Gastroesophageal sphincter (tissue), 4 donors: ENCODE results near the gene MICAL3. TPM values are rescaled to one million over a fixed set of nuclear protein-coding genes. Genes with fewer than 3 reads are reported as not detected.

Source experiments
- ATAC-seq: fragments of 150-250 bp; one replicate; pipeline ENCODE4 v1.9.1; 2016; ENCODE audit warnings: mild to moderate bottlenecking, moderate library complexity
- H3K27ac ChIP-seq, 4 donors: fragments of 200-600 bp; sonication (generic) in 3 of 4; 1 replicate in 3 of 4; 2 replicates in 1 of 4; pipeline ENCODE4 v1.5.1; 2016 to 2019
- H3K27me3 ChIP-seq: fragments of 200-600 bp; sonication (generic); one replicate; pipeline ENCODE4 v1.5.1; 2019
- H3K36me3 ChIP-seq, 2 donors: fragments of 200-600 bp; sonication (generic); one replicate each; pipeline ENCODE4 v1.5.1; 2019; ENCODE audit warnings: control low read depth in 1 of 2
- H3K4me1 ChIP-seq, 3 donors: fragments of 200-600 bp; sonication (generic); 1 replicate in 2 of 3; 2 replicates in 1 of 3; pipeline ENCODE4 v1.5.1; 2016 to 2019; ENCODE audit warnings: control low read depth in 2 of 3
- H3K4me3 ChIP-seq, 2 donors: fragments of 200-600 bp; sonication (generic); one replicate each; pipeline ENCODE4 v1.5.1; 2019; ENCODE audit warnings: mild to moderate bottlenecking in 1 of 2, moderate library complexity in 1 of 2
- H3K9me3 ChIP-seq, 3 donors: fragments of 200-600 bp; sonication (generic); one replicate each; pipeline ENCODE4 v1.5.1; 2017 to 2019; ENCODE audit warnings: control low read depth in 2 of 3
- EP300 ChIP-seq: sonication (generic); formaldehyde crosslinking; IDR thresholded peaks from one replicate; pipeline ENCODE4 v1.6.1; 2017; ENCODE audit warnings: antibody characterized with exemption, mild to moderate bottlenecking
- POLR2A ChIP-seq, 2 donors: fragments of 450-650 bp; IDR thresholded peaks; one replicate each; pipeline ENCODE4 v1.6.1; 2017; ENCODE audit warnings: antibody characterized with exemption in 2 of 2, mild to moderate bottlenecking in 2 of 2, moderate library complexity in 1 of 2
- POLR2AphosphoS5 ChIP-seq: sonication (generic); formaldehyde crosslinking; IDR thresholded peaks from one replicate; pipeline ENCODE4 v1.6.1; 2017; ENCODE audit warnings: antibody characterized with exemption
- WGBS, 2 donors: methylation state at CpG; one replicate each; pipeline ENCODE4 v1.1.5; 2018; ENCODE audit warnings: low coverage in 1 of 2; 5-methylcytosine and 5-hydroxymethylcytosine counted together
- total RNA-seq, 4 donors: library from RNA; depleted of rRNA; stranded (reverse); fragments of >200 nt; gene quantifications; one replicate each; pipeline ENCODE4 v1.1.0, GENCODE V29; 2016
- TF ChIP-seq, protein P1 (sequence below), 4 experiments: fragments of 200-600 bp in 2 of 4; fragments of 450-650 bp in 2 of 4; sonication (generic) in 1 of 4; IDR thresholded peaks; one replicate each; pipeline ENCODE4 v1.5.1; 2017 to 2019; ENCODE audit warnings: antibody characterized with exemption in 4 of 4, mild to moderate bottlenecking in 2 of 4, moderate library complexity in 2 of 4

Gene MICAL3
- total RNA-seq, 4 donors from 2014 or later: 37.3 to 120 (median 51.5) TPM

DNA sequence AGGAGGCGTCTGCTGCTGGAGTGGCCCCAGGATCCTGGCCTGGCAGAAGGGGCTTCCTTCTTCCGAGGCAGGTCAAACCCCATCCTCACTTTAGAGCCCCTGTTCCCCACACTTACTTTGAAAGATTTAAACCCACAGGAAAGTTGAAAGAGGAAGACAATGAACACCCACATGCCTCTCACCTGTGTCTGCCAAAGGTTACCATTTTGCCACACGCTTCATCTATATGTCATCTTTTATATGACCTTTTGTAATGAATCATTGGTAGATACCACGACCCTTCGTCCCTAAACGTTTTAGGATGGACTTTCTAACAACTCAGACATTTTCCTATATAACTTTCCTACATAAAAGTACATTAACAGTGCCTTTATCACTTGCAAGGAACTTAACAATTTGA lies 210.3 kb downstream of the MICAL3 start:
- Histone ChIP-seq H3K27ac (no peak overlapping the region), H3K27me3 (no peaks in the 10 kb centered on the region), H3K4me3 (no peak overlapping the region), H3K9me3 (no peaks in the 10 kb centered on the region), H3K4me1 (no peaks in the 10 kb centered on the region), H3K36me3 (peaks cover 0 to 100% of the 10 kb centered on the region in 2 donors)
- WGBS, 2 donors: 73 to 76% methylated on average over 6 of the region's 6 CpGs
- ATAC-seq: no peak
- TF ChIP-seq, protein P1, sequence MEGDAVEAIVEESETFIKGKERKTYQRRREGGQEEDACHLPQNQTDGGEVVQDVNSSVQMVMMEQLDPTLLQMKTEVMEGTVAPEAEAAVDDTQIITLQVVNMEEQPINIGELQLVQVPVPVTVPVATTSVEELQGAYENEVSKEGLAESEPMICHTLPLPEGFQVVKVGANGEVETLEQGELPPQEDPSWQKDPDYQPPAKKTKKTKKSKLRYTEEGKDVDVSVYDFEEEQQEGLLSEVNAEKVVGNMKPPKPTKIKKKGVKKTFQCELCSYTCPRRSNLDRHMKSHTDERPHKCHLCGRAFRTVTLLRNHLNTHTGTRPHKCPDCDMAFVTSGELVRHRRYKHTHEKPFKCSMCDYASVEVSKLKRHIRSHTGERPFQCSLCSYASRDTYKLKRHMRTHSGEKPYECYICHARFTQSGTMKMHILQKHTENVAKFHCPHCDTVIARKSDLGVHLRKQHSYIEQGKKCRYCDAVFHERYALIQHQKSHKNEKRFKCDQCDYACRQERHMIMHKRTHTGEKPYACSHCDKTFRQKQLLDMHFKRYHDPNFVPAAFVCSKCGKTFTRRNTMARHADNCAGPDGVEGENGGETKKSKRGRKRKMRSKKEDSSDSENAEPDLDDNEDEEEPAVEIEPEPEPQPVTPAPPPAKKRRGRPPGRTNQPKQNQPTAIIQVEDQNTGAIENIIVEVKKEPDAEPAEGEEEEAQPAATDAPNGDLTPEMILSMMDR (IDR thresholded peaks at IDR 0.05): no peak
- TF ChIP-seq POLR2AphosphoS5 (no peak), POLR2A (IDR thresholded peaks at IDR 0.05) (no peak), EP300 (no peak)

DNA sequence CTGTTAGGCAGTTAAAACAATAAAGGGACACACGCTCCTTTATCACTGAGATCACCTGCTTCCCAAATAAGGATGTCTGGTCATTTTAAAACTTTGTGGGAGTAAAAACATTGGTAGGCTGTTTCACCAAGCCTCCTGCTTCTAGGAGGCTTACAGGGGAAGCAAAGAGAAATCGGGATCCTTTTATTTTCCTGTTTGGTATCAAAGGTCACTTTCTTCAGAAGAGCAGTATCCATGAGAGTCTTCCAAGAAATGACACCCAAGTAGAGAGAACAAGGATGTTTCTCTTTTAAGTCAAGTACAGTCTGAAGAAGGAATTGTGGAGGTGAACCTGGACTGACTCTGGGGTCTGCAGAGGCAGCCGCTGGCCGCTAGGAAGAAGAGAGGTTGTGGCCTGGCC lies 213.2 kb downstream of the MICAL3 start:
- WGBS, 2 donors: 73 to 100% methylated on average over 1 to 4 of the region's 4 CpGs
- peaks cover 0 to 100% of the 10 kb centered on the region in 2 donors for H3K36me3 ChIP-seq

DNA sequence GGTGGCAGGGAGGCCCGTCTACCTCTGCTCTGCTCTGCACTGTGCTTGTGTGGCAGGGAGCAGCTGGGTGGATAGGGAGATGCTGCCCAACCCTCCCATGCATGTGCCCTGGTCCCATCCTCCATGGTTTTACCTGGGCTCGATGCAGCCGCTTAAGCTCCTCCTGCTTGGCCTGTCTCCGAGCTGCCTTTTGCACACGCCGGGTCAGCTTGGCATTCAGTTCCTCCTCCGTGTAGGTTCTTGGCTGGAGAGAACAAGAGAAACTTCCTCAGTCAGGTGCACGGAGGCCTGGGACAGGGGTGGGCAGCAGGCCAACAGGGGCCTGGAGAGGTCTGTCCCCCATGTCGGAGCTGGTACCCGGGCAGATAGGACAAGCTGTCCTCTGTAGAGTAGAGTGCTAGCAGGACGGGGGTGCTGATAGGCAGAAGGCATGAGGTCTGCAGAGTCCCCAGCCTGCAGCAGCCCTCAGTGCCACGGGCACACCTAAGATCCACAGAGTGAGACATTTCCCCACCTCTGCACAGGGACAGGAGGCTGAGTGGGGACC lies 213.7 kb downstream of the MICAL3 start:
- no peak overlapping the region for H3K27ac ChIP-seq
- WGBS, 2 donors: no CpG with 5 or more reads among the region's 12 CpGs

More for the DNA sequence above, 213.2 kb downstream of the MICAL3 start:
- Histone ChIP-seq H3K4me3 (no peak overlapping the region), H3K9me3 (no peaks in the 10 kb centered on the region), H3K27ac (no peak overlapping the region), H3K4me1 (no peaks in the 10 kb centered on the region), H3K27me3 (no peaks in the 10 kb centered on the region)
- TF ChIP-seq POLR2A (IDR thresholded peaks at IDR 0.05) (no peak), POLR2AphosphoS5 (no peak), EP300 (no peak)
- TF ChIP-seq, protein P1 (IDR thresholded peaks at IDR 0.05): no peak
- ATAC-seq: no peak

DNA sequence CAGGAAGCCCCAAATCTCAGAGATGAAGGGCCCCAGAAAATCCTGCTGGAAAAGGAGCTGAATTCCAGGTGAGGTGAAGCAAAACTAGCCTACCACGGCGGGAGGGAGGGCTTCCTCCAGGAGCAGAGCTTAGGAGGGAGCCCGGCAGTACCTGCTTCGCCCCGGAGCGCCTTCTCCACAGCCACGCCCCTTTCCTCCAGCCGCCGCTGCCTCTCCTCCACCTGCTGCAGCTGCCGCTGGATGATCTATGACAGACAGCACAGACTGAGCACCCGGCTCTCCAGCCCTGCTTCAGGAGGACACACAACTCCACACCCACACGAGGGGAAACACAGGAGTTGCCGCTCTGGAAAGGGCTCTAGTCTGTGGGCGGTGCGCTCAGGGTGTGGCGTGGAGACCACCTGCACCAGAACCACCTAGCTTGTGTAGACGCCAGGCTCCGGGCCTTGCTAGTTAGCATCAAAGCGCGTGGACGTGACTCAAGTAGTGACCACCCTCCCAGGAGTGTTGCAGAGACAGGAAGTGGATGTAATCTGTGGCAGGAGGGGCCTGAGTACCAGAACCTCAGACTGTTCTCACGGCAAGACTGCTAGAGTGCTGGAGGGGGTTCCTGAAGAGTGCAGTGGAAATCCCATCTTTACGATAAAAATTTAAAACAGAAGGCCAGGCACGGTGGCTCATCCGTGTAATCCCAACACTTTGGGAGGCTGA lies 215.5 kb downstream of the MICAL3 start:
- no peak overlapping the region for H3K27ac ChIP-seq
- TF ChIP-seq, protein P1 (IDR thresholded peaks at IDR 0.05): no peak
- TF ChIP-seq POLR2A (IDR thresholded peaks at IDR 0.05) (no peak), POLR2AphosphoS5 (no peak), EP300 (no peak)
- H3K4me1 ChIP-seq: no peaks in the 10 kb centered on the region
- no peak overlapping the region for H3K4me3 ChIP-seq
- no peaks in the 10 kb centered on the region for H3K27me3 ChIP-seq
- peaks cover 0 to 100% of the 10 kb centered on the region in 2 donors for H3K36me3 ChIP-seq
- ATAC-seq: no peak
- H3K9me3 ChIP-seq: no peaks in the 10 kb centered on the region
- 60 to 70% methylated on average over 1 to 9 of the region's 25 CpGs for WGBS, 2 donors

More for the DNA sequence above, 213.7 kb downstream of the MICAL3 start:
- Histone ChIP-seq H3K4me3 (no peak overlapping the region), H3K27me3 (no peaks in the 10 kb centered on the region), H3K9me3 (no peaks in the 10 kb centered on the region), H3K36me3 (peaks cover 0 to 100% of the 10 kb centered on the region in 2 donors), H3K4me1 (no peaks in the 10 kb centered on the region)
- TF ChIP-seq, protein P1 (IDR thresholded peaks at IDR 0.05): no peak
- TF ChIP-seq POLR2AphosphoS5 (no peak), EP300 (no peak), POLR2A (IDR thresholded peaks at IDR 0.05) (no peak)
- no peak for ATAC-seq
